GM23338 (cell line): ENCODE results near the gene CLK3. TPM values are rescaled to one million over a fixed set of nuclear protein-coding genes. Genes with fewer than 3 reads are reported as not detected.

Experiments
- ATAC-seq: fragments of 200-7000 bp; cut with Tn5 transposase; 3 replicates; pipeline ENCODE4 v1.9.1; 2020
- DNase-seq: peaks from one replicate; pipeline ENCODE4 v3.0.0-alpha.2; 2015; ENCODE audit warnings: low spot score
- H2AFZ ChIP-seq: fragments of 200-600 bp; sonication (generic); 2 replicates; pipeline ENCODE4 v1.8.0; 2016; ENCODE audit warnings: antibody characterized with exemption, mild to moderate bottlenecking, moderate library complexity
- H3F3A ChIP-seq: fragments of 200-600 bp; sonication (generic); replicated peaks from 2 replicates; pipeline ENCODE4 v1.8.0; 2017; ENCODE audit warnings: antibody characterized with exemption, mixed run types, low read depth
- H3K27ac ChIP-seq: fragments of 200-600 bp; sonication (generic); 2 replicates; pipeline ENCODE4 v1.6.1; 2016; ENCODE audit warnings: low read depth
- H3K27me3 ChIP-seq: fragments of 200-600 bp; sonication (generic); 2 replicates; pipeline ENCODE4 v1.8.0; 2016; ENCODE audit warnings: mild to moderate bottlenecking, mixed run types, moderate library complexity; ENCODE audit not compliant: insufficient read depth
- H3K36me3 ChIP-seq: fragments of 200-600 bp; sonication (generic); 2 replicates; pipeline ENCODE4 v1.8.0; 2016; ENCODE audit warnings: mild to moderate bottlenecking; ENCODE audit not compliant: insufficient read depth
- H3K4me1 ChIP-seq: fragments of 200-600 bp; sonication (generic); 2 replicates; pipeline ENCODE4 v1.8.0; 2016; ENCODE audit warnings: mild to moderate bottlenecking, moderate library complexity; ENCODE audit not compliant: insufficient read depth
- H3K4me2 ChIP-seq: fragments of 200-600 bp; sonication (generic); 2 replicates; pipeline ENCODE4 v1.7.1; 2017; ENCODE audit warnings: mixed run types
- H3K4me3 ChIP-seq: fragments of 200-600 bp; sonication (generic); 2 replicates; pipeline ENCODE4 v1.6.1; 2016; ENCODE audit warnings: mixed run types
- H3K79me2 ChIP-seq: fragments of 200-600 bp; sonication (generic); replicated peaks from 2 replicates; pipeline ENCODE4 v1.8.0; 2017; ENCODE audit warnings: mild to moderate bottlenecking; ENCODE audit not compliant: insufficient read depth
- H3K9me2 ChIP-seq: fragments of 200-600 bp; sonication (generic); 2 replicates; pipeline ENCODE4 v1.8.0; 2017; ENCODE audit not compliant: insufficient read depth
- H4K20me1 ChIP-seq: fragments of 200-600 bp; sonication (generic); replicated peaks from 2 replicates; pipeline ENCODE4 v1.8.0; 2017; ENCODE audit warnings: mild to moderate bottlenecking; ENCODE audit not compliant: insufficient read depth
- H3K27ac Mint-ChIP-seq: 2 replicates; pipeline ENCODE4 v1.8.0; 2020; ENCODE audit warnings: inconsistent platforms, mild to moderate bottlenecking, moderate library complexity, mixed read lengths
- H3K27me3 Mint-ChIP-seq: 3 replicates; pipeline ENCODE4 v1.8.0; 2022; ENCODE audit warnings: low read depth, mild to moderate bottlenecking, moderate library complexity, mixed read lengths, inconsistent platforms; ENCODE audit not compliant: insufficient read depth, poor library complexity
- H3K36me3 Mint-ChIP-seq: 3 replicates; pipeline ENCODE4 v1.8.0; 2021; ENCODE audit warnings: low read depth, mild to moderate bottlenecking, inconsistent platforms, moderate library complexity, mixed read lengths
- H3K4me1 Mint-ChIP-seq: 3 replicates; pipeline ENCODE4 v1.8.0; 2020; ENCODE audit warnings: mild to moderate bottlenecking, inconsistent platforms, mixed read lengths
- H3K4me3 Mint-ChIP-seq: 3 replicates; pipeline ENCODE4 v1.8.0; 2021; ENCODE audit warnings: moderate library complexity, mild to moderate bottlenecking, inconsistent platforms, mixed read lengths
- H3K9me3 Mint-ChIP-seq: 3 replicates; pipeline ENCODE4 v1.8.0; 2020; ENCODE audit warnings: moderate library complexity, mild to moderate bottlenecking, inconsistent platforms, mixed read lengths
- CREB1 ChIP-seq: fragments of 250-450 bp; sonication (Bioruptor Pico); IDR thresholded peaks from 2 replicates; pipeline ENCODE4 v1.5.0; 2020; ENCODE audit warnings: low read depth, mild to moderate bottlenecking, moderate library complexity
- EZH2 ChIP-seq: fragments of 200-600 bp; sonication (generic); IDR thresholded peaks from one replicate; pipeline ENCODE4 v1.8.0; 2017; ENCODE audit warnings: antibody characterized with exemption, mild to moderate bottlenecking, low read depth; ENCODE audit not compliant: unreplicated experiment
- EZH2phosphoT487 ChIP-seq: fragments of 200-600 bp; sonication (generic); IDR thresholded peaks from one replicate; pipeline ENCODE4 v1.8.1; 2018; ENCODE audit warnings: antibody characterized with exemption; ENCODE audit not compliant: unreplicated experiment
- JUNB ChIP-seq: IDR thresholded peaks from one replicate; pipeline ENCODE4 v1.6.1; 2016; ENCODE audit warnings: antibody characterized with exemption; ENCODE audit not compliant: unreplicated experiment
- NANOG ChIP-seq: IDR thresholded peaks from 2 replicates; pipeline ENCODE4 v1.6.1; 2016; ENCODE audit warnings: antibody characterized with exemption, borderline replicate concordance
- POLR2AphosphoS5 ChIP-seq: IDR thresholded peaks from 2 replicates; pipeline ENCODE4 v1.6.1; 2016; ENCODE audit warnings: antibody characterized with exemption, low read depth
- STAT1 ChIP-seq: IDR thresholded peaks from one replicate; pipeline ENCODE4 v1.6.1; 2016; ENCODE audit warnings: antibody characterized with exemption; ENCODE audit not compliant: unreplicated experiment
- ZNF114 ChIP-seq: fragments of 250-450 bp; sonication (Bioruptor Pico); IDR thresholded peaks from 2 replicates; pipeline ENCODE4 v1.5.0; 2020; ENCODE audit warnings: mild to moderate bottlenecking, moderate library complexity
- ZNF331 ChIP-seq: fragments of 250-450 bp; sonication (Bioruptor Pico); IDR thresholded peaks from 2 replicates; pipeline ENCODE4 v1.5.0; 2020; ENCODE audit warnings: low read depth, mild to moderate bottlenecking, moderate library complexity
- polyA plus RNA-seq: library from polyadenylated mRNA; unstranded; fragments of >200 nt; fragmentation: Nextera tagmentation; extraction: Ambion mirVana; gene quantifications from 2 replicates; pipeline ENCODE4 v1.2.1, GENCODE V29; 2016
- total RNA-seq: library from RNA; depleted of rRNA; stranded (reverse); fragments of >200 nt; shearing (Covaris generic); gene quantifications from 2 replicates; pipeline ENCODE4 v1.2.3, GENCODE V29; 2014
- TF ChIP-seq, protein P1 (sequence below): fragments of 250-450 bp; sonication (Bioruptor Pico); IDR thresholded peaks from 2 replicates; pipeline ENCODE4 v1.5.0; 2020; ENCODE audit warnings: mild to moderate bottlenecking, moderate library complexity
- TF ChIP-seq, protein P2 (sequence below): IDR thresholded peaks from 2 replicates; pipeline ENCODE4 v1.6.1; 2016; ENCODE audit warnings: antibody characterized with exemption
- TF ChIP-seq, protein P3 (sequence below): IDR thresholded peaks from one replicate; pipeline ENCODE4 v1.6.1; 2018; ENCODE audit warnings: antibody characterized with exemption; ENCODE audit not compliant: unreplicated experiment
- TF ChIP-seq, protein P4 (sequence below), 2 experiments: fragments of 200-600 bp in 1 of 2; sonication (generic) in 1 of 2; conservative IDR thresholded peaks; 2 replicates each; pipeline versions ENCODE4 v1.5.1 to v1.6.1; 2016 to 2017; ENCODE audit warnings: antibody characterized with exemption in 2 of 2, low read depth in 2 of 2, mild to moderate bottlenecking in 2 of 2, moderate library complexity in 1 of 2

Gene CLK3
- total and polyA plus RNA-seq, 2 experiments from 2014 or later = 40.7 to 67.7 TPM

DNA sequence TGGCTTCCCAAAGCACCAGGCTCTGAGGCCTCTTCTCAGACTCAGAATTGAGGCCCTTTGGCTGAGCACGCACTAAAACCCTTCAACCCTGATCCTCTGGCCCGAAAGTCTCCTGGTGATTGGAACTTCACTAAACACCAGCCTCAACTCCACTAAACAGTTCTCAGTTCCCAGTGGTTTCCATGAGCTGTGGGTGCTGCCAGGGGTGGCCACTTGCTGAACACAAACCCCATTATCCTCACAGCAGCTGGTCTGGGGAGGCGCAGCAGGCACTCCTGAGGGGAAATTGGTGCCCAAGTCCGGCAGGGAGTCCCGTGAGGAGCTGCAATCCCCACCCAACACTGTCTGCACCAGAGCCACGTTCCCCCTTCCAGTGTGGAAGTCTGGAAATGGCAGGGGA, 3.8 kb upstream of the CLK3 start:
- no peak overlapping the region for H3K4me2 ChIP-seq
- H3K4me1 Mint-ChIP-seq = peaks cover 5% of the 10 kb centered on the region; the same call in 2 of the 3 replicates
- H3K79me2 ChIP-seq = peaks cover 12% of the 10 kb centered on the region
- no peak overlapping the region for H3K4me3 Mint-ChIP-seq
- no peak overlapping the region for H3K27ac Mint-ChIP-seq
- DNase-seq (no peak), ATAC-seq (no peak)
- TF ChIP-seq JUNB = no peak
- TF ChIP-seq CREB1 (CRISPR knock-in tag) = no peak
- no peak for TF ChIP-seq ZNF114 (CRISPR knock-in tag)
- TF ChIP-seq NANOG = no peak
- TF ChIP-seq, protein P1, sequence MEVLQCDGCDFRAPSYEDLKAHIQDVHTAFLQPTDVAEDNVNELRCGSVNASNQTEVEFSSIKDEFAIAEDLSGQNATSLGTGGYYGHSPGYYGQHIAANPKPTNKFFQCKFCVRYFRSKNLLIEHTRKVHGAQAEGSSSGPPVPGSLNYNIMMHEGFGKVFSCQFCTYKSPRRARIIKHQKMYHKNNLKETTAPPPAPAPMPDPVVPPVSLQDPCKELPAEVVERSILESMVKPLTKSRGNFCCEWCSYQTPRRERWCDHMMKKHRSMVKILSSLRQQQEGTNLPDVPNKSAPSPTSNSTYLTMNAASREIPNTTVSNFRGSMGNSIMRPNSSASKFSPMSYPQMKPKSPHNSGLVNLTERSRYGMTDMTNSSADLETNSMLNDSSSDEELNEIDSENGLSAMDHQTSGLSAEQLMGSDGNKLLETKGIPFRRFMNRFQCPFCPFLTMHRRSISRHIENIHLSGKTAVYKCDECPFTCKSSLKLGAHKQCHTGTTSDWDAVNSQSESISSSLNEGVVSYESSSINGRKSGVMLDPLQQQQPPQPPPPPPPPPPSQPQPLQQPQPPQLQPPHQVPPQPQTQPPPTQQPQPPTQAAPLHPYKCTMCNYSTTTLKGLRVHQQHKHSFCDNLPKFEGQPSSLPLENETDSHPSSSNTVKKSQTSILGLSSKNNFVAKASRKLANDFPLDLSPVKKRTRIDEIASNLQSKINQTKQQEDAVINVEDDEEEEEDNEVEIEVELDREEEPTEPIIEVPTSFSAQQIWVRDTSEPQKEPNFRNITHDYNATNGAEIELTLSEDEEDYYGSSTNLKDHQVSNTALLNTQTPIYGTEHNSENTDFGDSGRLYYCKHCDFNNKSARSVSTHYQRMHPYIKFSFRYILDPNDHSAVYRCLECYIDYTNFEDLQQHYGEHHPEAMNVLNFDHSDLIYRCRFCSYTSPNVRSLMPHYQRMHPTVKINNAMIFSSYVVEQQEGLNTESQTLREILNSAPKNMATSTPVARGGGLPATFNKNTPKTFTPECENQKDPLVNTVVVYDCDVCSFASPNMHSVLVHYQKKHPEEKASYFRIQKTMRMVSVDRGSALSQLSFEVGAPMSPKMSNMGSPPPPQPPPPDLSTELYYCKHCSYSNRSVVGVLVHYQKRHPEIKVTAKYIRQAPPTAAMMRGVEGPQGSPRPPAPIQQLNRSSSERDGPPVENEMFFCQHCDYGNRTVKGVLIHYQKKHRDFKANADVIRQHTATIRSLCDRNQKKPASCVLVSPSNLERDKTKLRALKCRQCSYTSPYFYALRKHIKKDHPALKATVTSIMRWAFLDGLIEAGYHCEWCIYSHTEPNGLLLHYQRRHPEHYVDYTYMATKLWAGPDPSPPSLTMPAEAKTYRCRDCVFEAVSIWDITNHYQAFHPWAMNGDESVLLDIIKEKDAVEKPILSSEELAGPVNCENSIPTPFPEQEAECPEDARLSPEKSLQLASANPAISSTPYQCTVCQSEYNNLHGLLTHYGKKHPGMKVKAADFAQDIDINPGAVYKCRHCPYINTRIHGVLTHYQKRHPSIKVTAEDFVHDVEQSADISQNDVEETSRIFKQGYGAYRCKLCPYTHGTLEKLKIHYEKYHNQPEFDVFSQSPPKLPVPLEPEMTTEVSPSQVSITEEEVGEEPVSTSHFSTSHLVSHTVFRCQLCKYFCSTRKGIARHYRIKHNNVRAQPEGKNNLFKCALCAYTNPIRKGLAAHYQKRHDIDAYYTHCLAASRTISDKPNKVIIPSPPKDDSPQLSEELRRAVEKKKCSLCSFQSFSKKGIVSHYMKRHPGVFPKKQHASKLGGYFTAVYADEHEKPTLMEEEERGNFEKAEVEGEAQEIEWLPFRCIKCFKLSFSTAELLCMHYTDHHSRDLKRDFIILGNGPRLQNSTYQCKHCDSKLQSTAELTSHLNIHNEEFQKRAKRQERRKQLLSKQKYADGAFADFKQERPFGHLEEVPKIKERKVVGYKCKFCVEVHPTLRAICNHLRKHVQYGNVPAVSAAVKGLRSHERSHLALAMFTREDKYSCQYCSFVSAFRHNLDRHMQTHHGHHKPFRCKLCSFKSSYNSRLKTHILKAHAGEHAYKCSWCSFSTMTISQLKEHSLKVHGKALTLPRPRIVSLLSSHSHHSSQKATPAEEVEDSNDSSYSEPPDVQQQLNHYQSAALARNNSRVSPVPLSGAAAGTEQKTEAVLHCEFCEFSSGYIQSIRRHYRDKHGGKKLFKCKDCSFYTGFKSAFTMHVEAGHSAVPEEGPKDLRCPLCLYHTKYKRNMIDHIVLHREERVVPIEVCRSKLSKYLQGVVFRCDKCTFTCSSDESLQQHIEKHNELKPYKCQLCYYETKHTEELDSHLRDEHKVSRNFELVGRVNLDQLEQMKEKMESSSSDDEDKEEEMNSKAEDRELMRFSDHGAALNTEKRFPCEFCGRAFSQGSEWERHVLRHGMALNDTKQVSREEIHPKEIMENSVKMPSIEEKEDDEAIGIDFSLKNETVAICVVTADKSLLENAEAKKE = no peak
- TF ChIP-seq, protein P2, sequence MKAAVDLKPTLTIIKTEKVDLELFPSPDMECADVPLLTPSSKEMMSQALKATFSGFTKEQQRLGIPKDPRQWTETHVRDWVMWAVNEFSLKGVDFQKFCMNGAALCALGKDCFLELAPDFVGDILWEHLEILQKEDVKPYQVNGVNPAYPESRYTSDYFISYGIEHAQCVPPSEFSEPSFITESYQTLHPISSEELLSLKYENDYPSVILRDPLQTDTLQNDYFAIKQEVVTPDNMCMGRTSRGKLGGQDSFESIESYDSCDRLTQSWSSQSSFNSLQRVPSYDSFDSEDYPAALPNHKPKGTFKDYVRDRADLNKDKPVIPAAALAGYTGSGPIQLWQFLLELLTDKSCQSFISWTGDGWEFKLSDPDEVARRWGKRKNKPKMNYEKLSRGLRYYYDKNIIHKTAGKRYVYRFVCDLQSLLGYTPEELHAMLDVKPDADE = no peak
- TF ChIP-seq ZNF331 (CRISPR knock-in tag) = no peak
- TF ChIP-seq STAT1 = no peak
- TF ChIP-seq, protein P3, sequence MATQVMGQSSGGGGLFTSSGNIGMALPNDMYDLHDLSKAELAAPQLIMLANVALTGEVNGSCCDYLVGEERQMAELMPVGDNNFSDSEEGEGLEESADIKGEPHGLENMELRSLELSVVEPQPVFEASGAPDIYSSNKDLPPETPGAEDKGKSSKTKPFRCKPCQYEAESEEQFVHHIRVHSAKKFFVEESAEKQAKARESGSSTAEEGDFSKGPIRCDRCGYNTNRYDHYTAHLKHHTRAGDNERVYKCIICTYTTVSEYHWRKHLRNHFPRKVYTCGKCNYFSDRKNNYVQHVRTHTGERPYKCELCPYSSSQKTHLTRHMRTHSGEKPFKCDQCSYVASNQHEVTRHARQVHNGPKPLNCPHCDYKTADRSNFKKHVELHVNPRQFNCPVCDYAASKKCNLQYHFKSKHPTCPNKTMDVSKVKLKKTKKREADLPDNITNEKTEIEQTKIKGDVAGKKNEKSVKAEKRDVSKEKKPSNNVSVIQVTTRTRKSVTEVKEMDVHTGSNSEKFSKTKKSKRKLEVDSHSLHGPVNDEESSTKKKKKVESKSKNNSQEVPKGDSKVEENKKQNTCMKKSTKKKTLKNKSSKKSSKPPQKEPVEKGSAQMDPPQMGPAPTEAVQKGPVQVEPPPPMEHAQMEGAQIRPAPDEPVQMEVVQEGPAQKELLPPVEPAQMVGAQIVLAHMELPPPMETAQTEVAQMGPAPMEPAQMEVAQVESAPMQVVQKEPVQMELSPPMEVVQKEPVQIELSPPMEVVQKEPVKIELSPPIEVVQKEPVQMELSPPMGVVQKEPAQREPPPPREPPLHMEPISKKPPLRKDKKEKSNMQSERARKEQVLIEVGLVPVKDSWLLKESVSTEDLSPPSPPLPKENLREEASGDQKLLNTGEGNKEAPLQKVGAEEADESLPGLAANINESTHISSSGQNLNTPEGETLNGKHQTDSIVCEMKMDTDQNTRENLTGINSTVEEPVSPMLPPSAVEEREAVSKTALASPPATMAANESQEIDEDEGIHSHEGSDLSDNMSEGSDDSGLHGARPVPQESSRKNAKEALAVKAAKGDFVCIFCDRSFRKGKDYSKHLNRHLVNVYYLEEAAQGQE = no peak
- TF ChIP-seq EZH2phosphoT487 = no peak
- no peak for TF ChIP-seq EZH2
- no peak for TF ChIP-seq POLR2AphosphoS5
- TF ChIP-seq, protein P4, sequence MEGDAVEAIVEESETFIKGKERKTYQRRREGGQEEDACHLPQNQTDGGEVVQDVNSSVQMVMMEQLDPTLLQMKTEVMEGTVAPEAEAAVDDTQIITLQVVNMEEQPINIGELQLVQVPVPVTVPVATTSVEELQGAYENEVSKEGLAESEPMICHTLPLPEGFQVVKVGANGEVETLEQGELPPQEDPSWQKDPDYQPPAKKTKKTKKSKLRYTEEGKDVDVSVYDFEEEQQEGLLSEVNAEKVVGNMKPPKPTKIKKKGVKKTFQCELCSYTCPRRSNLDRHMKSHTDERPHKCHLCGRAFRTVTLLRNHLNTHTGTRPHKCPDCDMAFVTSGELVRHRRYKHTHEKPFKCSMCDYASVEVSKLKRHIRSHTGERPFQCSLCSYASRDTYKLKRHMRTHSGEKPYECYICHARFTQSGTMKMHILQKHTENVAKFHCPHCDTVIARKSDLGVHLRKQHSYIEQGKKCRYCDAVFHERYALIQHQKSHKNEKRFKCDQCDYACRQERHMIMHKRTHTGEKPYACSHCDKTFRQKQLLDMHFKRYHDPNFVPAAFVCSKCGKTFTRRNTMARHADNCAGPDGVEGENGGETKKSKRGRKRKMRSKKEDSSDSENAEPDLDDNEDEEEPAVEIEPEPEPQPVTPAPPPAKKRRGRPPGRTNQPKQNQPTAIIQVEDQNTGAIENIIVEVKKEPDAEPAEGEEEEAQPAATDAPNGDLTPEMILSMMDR (conservative IDR thresholded peaks at IDR 0.05; ENCODE audit: low read depth in 2 of 2) = no peak
- H3F3A ChIP-seq = peaks cover 5% of the 10 kb centered on the region; the same call in 1 of the 2 replicates
- no peaks in the 10 kb centered on the region for H3K9me2 ChIP-seq
- H4K20me1 ChIP-seq = peaks cover 7% of the 10 kb centered on the region
- no peak overlapping the region for H3K4me3 ChIP-seq
- no peak overlapping the region for H2AFZ ChIP-seq
- no peaks in the 10 kb centered on the region for H3K36me3 Mint-ChIP-seq
- no peak overlapping the region for H3K27ac ChIP-seq
- H3K27me3 ChIP-seq = peaks cover 13% of the 10 kb centered on the region; the same call in 1 of the 2 replicates
- H3K9me3 Mint-ChIP-seq = no peaks in the 10 kb centered on the region
- H3K4me1 ChIP-seq = peaks cover 5% of the 10 kb centered on the region
- no peaks in the 10 kb centered on the region for H3K36me3 ChIP-seq
- H3K27me3 Mint-ChIP-seq = peaks cover 18% of the 10 kb centered on the region
